Breast epithelium (tissue), 3 donors: ENCODE data around the gene CFAP65.

Experiments
- POLR2A ChIP-seq: fragments of 450-650 bp; IDR thresholded peaks from one replicate; pipeline ENCODE4 v1.6.1; 2016; ENCODE audit warnings: antibody characterized with exemption, mild to moderate bottlenecking, moderate library complexity
- POLR2AphosphoS5 ChIP-seq, 3 donors: sonication (generic); formaldehyde crosslinking; IDR thresholded peaks; one replicate each; pipeline ENCODE4 v1.6.1; 2017; ENCODE audit warnings: antibody characterized with exemption in 3 of 3
- TF ChIP-seq, protein P1 (sequence below), 3 donors: fragments of 450-650 bp; IDR thresholded peaks; one replicate each; pipeline ENCODE4 v1.5.1; 2016 to 2017; ENCODE audit warnings: antibody characterized with exemption in 3 of 3, mild to moderate bottlenecking in 3 of 3, moderate library complexity in 3 of 3

DNA sequence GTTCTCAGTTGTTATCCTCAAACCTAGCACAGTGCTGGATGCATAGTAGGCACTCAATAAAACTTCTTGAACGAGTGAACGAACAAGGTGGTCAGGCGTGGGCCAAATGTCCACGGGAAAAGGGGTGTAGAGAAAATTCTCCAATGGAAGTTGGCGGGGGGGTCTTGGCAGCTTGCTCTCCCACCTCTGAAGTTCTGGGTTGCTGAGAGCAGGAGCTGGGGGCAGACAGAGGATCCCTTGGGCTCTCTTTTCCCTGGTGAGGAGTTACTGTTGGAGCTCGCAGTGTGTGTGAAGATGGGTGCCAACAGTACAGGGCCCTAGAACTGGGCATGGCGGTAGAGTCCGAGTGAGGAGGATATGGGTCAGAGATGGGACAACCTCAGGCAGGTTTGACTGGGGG is 45.8 kb downstream of the CFAP65 start:
- TF ChIP-seq, protein P1, sequence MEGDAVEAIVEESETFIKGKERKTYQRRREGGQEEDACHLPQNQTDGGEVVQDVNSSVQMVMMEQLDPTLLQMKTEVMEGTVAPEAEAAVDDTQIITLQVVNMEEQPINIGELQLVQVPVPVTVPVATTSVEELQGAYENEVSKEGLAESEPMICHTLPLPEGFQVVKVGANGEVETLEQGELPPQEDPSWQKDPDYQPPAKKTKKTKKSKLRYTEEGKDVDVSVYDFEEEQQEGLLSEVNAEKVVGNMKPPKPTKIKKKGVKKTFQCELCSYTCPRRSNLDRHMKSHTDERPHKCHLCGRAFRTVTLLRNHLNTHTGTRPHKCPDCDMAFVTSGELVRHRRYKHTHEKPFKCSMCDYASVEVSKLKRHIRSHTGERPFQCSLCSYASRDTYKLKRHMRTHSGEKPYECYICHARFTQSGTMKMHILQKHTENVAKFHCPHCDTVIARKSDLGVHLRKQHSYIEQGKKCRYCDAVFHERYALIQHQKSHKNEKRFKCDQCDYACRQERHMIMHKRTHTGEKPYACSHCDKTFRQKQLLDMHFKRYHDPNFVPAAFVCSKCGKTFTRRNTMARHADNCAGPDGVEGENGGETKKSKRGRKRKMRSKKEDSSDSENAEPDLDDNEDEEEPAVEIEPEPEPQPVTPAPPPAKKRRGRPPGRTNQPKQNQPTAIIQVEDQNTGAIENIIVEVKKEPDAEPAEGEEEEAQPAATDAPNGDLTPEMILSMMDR (IDR thresholded peaks at IDR 0.05): no peak
- no peak for TF ChIP-seq POLR2A
- no peak for TF ChIP-seq POLR2AphosphoS5 (IDR thresholded peaks at IDR 0.05)
